GM23338 (cell line): ENCODE results near the gene AP2A2. TPM values are rescaled to one million over a fixed set of nuclear protein-coding genes. Genes with fewer than 3 reads are reported as not detected.

Source experiments
- ATAC-seq: fragments of 200-7000 bp; cut with Tn5 transposase; 3 replicates; pipeline ENCODE4 v1.9.1; 2020
- DNase-seq: peaks from one replicate; pipeline ENCODE4 v3.0.0-alpha.2; 2015; ENCODE audit warnings: low spot score
- H2AFZ ChIP-seq: fragments of 200-600 bp; sonication (generic); 2 replicates; pipeline ENCODE4 v1.8.0; 2016; ENCODE audit warnings: antibody characterized with exemption, mild to moderate bottlenecking, moderate library complexity
- H3F3A ChIP-seq: fragments of 200-600 bp; sonication (generic); replicated peaks from 2 replicates; pipeline ENCODE4 v1.8.0; 2017; ENCODE audit warnings: antibody characterized with exemption, mixed run types, low read depth
- H3K27ac ChIP-seq: fragments of 200-600 bp; sonication (generic); 2 replicates; pipeline ENCODE4 v1.6.1; 2016; ENCODE audit warnings: low read depth
- H3K27me3 ChIP-seq: fragments of 200-600 bp; sonication (generic); 2 replicates; pipeline ENCODE4 v1.8.0; 2016; ENCODE audit warnings: mild to moderate bottlenecking, mixed run types, moderate library complexity; ENCODE audit not compliant: insufficient read depth
- H3K36me3 ChIP-seq: fragments of 200-600 bp; sonication (generic); 2 replicates; pipeline ENCODE4 v1.8.0; 2016; ENCODE audit warnings: mild to moderate bottlenecking; ENCODE audit not compliant: insufficient read depth
- H3K4me1 ChIP-seq: fragments of 200-600 bp; sonication (generic); 2 replicates; pipeline ENCODE4 v1.8.0; 2016; ENCODE audit warnings: mild to moderate bottlenecking, moderate library complexity; ENCODE audit not compliant: insufficient read depth
- H3K4me2 ChIP-seq: fragments of 200-600 bp; sonication (generic); 2 replicates; pipeline ENCODE4 v1.7.1; 2017; ENCODE audit warnings: mixed run types
- H3K4me3 ChIP-seq: fragments of 200-600 bp; sonication (generic); 2 replicates; pipeline ENCODE4 v1.6.1; 2016; ENCODE audit warnings: mixed run types
- H3K79me2 ChIP-seq: fragments of 200-600 bp; sonication (generic); replicated peaks from 2 replicates; pipeline ENCODE4 v1.8.0; 2017; ENCODE audit warnings: mild to moderate bottlenecking; ENCODE audit not compliant: insufficient read depth
- H3K9me2 ChIP-seq: fragments of 200-600 bp; sonication (generic); 2 replicates; pipeline ENCODE4 v1.8.0; 2017; ENCODE audit not compliant: insufficient read depth
- H4K20me1 ChIP-seq: fragments of 200-600 bp; sonication (generic); replicated peaks from 2 replicates; pipeline ENCODE4 v1.8.0; 2017; ENCODE audit warnings: mild to moderate bottlenecking; ENCODE audit not compliant: insufficient read depth
- H3K27ac Mint-ChIP-seq: 2 replicates; pipeline ENCODE4 v1.8.0; 2020; ENCODE audit warnings: inconsistent platforms, mild to moderate bottlenecking, moderate library complexity, mixed read lengths
- H3K27me3 Mint-ChIP-seq: 3 replicates; pipeline ENCODE4 v1.8.0; 2022; ENCODE audit warnings: low read depth, mild to moderate bottlenecking, moderate library complexity, mixed read lengths, inconsistent platforms; ENCODE audit not compliant: insufficient read depth, poor library complexity
- H3K36me3 Mint-ChIP-seq: 3 replicates; pipeline ENCODE4 v1.8.0; 2021; ENCODE audit warnings: low read depth, mild to moderate bottlenecking, inconsistent platforms, moderate library complexity, mixed read lengths
- H3K4me1 Mint-ChIP-seq: 3 replicates; pipeline ENCODE4 v1.8.0; 2020; ENCODE audit warnings: mild to moderate bottlenecking, inconsistent platforms, mixed read lengths
- H3K4me3 Mint-ChIP-seq: 3 replicates; pipeline ENCODE4 v1.8.0; 2021; ENCODE audit warnings: moderate library complexity, mild to moderate bottlenecking, inconsistent platforms, mixed read lengths
- H3K9me3 Mint-ChIP-seq: 3 replicates; pipeline ENCODE4 v1.8.0; 2020; ENCODE audit warnings: moderate library complexity, mild to moderate bottlenecking, inconsistent platforms, mixed read lengths
- CREB1 ChIP-seq: fragments of 250-450 bp; sonication (Bioruptor Pico); IDR thresholded peaks from 2 replicates; pipeline ENCODE4 v1.5.0; 2020; ENCODE audit warnings: low read depth, mild to moderate bottlenecking, moderate library complexity
- CTCF ChIP-seq, 2 experiments: fragments of 200-600 bp in 1 of 2; sonication (generic) in 1 of 2; conservative IDR thresholded peaks; 2 replicates each; pipeline versions ENCODE4 v1.5.1 to v1.6.1; 2016 to 2017; ENCODE audit warnings: antibody characterized with exemption in 2 of 2, low read depth in 2 of 2, mild to moderate bottlenecking in 2 of 2, moderate library complexity in 1 of 2
- ETS1 ChIP-seq: IDR thresholded peaks from 2 replicates; pipeline ENCODE4 v1.6.1; 2016; ENCODE audit warnings: antibody characterized with exemption
- EZH2 ChIP-seq: fragments of 200-600 bp; sonication (generic); IDR thresholded peaks from one replicate; pipeline ENCODE4 v1.8.0; 2017; ENCODE audit warnings: antibody characterized with exemption, mild to moderate bottlenecking, low read depth; ENCODE audit not compliant: unreplicated experiment
- EZH2phosphoT487 ChIP-seq: fragments of 200-600 bp; sonication (generic); IDR thresholded peaks from one replicate; pipeline ENCODE4 v1.8.1; 2018; ENCODE audit warnings: antibody characterized with exemption; ENCODE audit not compliant: unreplicated experiment
- NANOG ChIP-seq: IDR thresholded peaks from 2 replicates; pipeline ENCODE4 v1.6.1; 2016; ENCODE audit warnings: antibody characterized with exemption, borderline replicate concordance
- POLR2AphosphoS5 ChIP-seq: IDR thresholded peaks from 2 replicates; pipeline ENCODE4 v1.6.1; 2016; ENCODE audit warnings: antibody characterized with exemption, low read depth
- REST ChIP-seq: IDR thresholded peaks from one replicate; pipeline ENCODE4 v1.6.1; 2018; ENCODE audit warnings: antibody characterized with exemption; ENCODE audit not compliant: unreplicated experiment
- STAT1 ChIP-seq: IDR thresholded peaks from one replicate; pipeline ENCODE4 v1.6.1; 2016; ENCODE audit warnings: antibody characterized with exemption; ENCODE audit not compliant: unreplicated experiment
- ZNF114 ChIP-seq: fragments of 250-450 bp; sonication (Bioruptor Pico); IDR thresholded peaks from 2 replicates; pipeline ENCODE4 v1.5.0; 2020; ENCODE audit warnings: mild to moderate bottlenecking, moderate library complexity
- ZNF331 ChIP-seq: fragments of 250-450 bp; sonication (Bioruptor Pico); IDR thresholded peaks from 2 replicates; pipeline ENCODE4 v1.5.0; 2020; ENCODE audit warnings: low read depth, mild to moderate bottlenecking, moderate library complexity
- ZNF462 ChIP-seq: fragments of 250-450 bp; sonication (Bioruptor Pico); IDR thresholded peaks from 2 replicates; pipeline ENCODE4 v1.5.0; 2020; ENCODE audit warnings: mild to moderate bottlenecking, moderate library complexity
- polyA plus RNA-seq: library from polyadenylated mRNA; unstranded; fragments of >200 nt; fragmentation: Nextera tagmentation; extraction: Ambion mirVana; gene quantifications from 2 replicates; pipeline ENCODE4 v1.2.1, GENCODE V29; 2016
- total RNA-seq: library from RNA; depleted of rRNA; stranded (reverse); fragments of >200 nt; shearing (Covaris generic); gene quantifications from 2 replicates; pipeline ENCODE4 v1.2.3, GENCODE V29; 2014

The AP2A2 gene
- total and polyA plus RNA-seq, 2 experiments from 2014 or later = 23.7 to 47.5 TPM

- TF ChIP-seq REST (no peak), EZH2 (no peak), CREB1 (CRISPR knock-in tag) (no peak), NANOG (no peak), EZH2phosphoT487 (no peak), ZNF331 (CRISPR knock-in tag) (no peak)
Measured at GRCh38 chr11:886568-886967, 39.1 kb upstream of the AP2A2 start (continued).

- H3K36me3 ChIP-seq = no peaks in the 10 kb centered on the region
- H3K79me2 ChIP-seq = no peaks in the 10 kb centered on the region
- H3K27me3 ChIP-seq = no peaks in the 10 kb centered on the region
- no peaks in the 10 kb centered on the region; the same call in 1 of the 2 replicates for H3K4me1 ChIP-seq
- peaks cover 19% of the 10 kb centered on the region for H3K27me3 Mint-ChIP-seq
- no peak overlapping the region for H3K4me3 ChIP-seq
- no peak overlapping the region for H2AFZ ChIP-seq
- no peak overlapping the region for H3K4me2 ChIP-seq
- H3K4me3 Mint-ChIP-seq = no peak overlapping the region
- H3K36me3 Mint-ChIP-seq = peaks cover 20% of the 10 kb centered on the region
- H3K27ac ChIP-seq = no peak overlapping the region
- ATAC-seq (no peak), DNase-seq (no peak)
- peaks cover 6% of the 10 kb centered on the region for H3K4me1 Mint-ChIP-seq
- no peak overlapping the region for H3K27ac Mint-ChIP-seq
- H3K9me3 Mint-ChIP-seq = peaks cover 3% of the 10 kb centered on the region; the same call in 2 of the 3 replicates
- H3F3A ChIP-seq = no peaks in the 10 kb centered on the region
- 0 out of 2 replicates have a peak, but pooled peaks cover 3% of the 10 kb centered on the region for H4K20me1 ChIP-seq
- no peaks in the 10 kb centered on the region for H3K9me2 ChIP-seq
- TF ChIP-seq STAT1 (no peak), CREB1 (CRISPR knock-in tag) (no peak), ZNF114 (no peak), POLR2AphosphoS5 (no peak), ZNF462 (CRISPR knock-in tag) (no peak), ETS1 (no peak), CTCF (conservative IDR thresholded peaks at IDR 0.05; ENCODE audit: low read depth in 2 of 2) (no peak), NANOG (no peak), EZH2 (no peak)
Measured at GRCh38 chr11:887589-887988, 38.1 kb upstream of the AP2A2 start.
